GM12875 (cell line): ENCODE measurements around the gene LCE4A.
"Not testable (repeated sequence)": the region's sequence is repeated elsewhere in the genome, so short reads cannot be mapped to it uniquely, and the experiment has no call there.

Source experiments
- H3K4me3 ChIP-seq: one replicate; pipeline ENCODE4 v1.5.1; 2011; ENCODE audit warnings: low read depth, low read length, control low read depth
- TF ChIP-seq, protein P1 (sequence below): IDR thresholded peaks from 2 replicates; pipeline ENCODE4 v1.5.1; 2011; ENCODE audit warnings: low read depth, mild to moderate bottlenecking, control low read depth, inconsistent platforms, low read length, moderate library complexity, borderline replicate concordance; ENCODE audit not compliant: insufficient read depth

The LCE4A gene

GRCh38 chr1:152681616-152682015 lies 26.3 kb upstream of the LCE4A start:
- TF ChIP-seq, protein P1, sequence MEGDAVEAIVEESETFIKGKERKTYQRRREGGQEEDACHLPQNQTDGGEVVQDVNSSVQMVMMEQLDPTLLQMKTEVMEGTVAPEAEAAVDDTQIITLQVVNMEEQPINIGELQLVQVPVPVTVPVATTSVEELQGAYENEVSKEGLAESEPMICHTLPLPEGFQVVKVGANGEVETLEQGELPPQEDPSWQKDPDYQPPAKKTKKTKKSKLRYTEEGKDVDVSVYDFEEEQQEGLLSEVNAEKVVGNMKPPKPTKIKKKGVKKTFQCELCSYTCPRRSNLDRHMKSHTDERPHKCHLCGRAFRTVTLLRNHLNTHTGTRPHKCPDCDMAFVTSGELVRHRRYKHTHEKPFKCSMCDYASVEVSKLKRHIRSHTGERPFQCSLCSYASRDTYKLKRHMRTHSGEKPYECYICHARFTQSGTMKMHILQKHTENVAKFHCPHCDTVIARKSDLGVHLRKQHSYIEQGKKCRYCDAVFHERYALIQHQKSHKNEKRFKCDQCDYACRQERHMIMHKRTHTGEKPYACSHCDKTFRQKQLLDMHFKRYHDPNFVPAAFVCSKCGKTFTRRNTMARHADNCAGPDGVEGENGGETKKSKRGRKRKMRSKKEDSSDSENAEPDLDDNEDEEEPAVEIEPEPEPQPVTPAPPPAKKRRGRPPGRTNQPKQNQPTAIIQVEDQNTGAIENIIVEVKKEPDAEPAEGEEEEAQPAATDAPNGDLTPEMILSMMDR, result no peak
- no peak overlapping the region for H3K4me3 ChIP-seq

GRCh38 chr1:152683846-152684245 lies 24.1 kb upstream of the LCE4A start:
- TF ChIP-seq, protein P1, result no peak
- no peak overlapping the region for H3K4me3 ChIP-seq

DNA sequence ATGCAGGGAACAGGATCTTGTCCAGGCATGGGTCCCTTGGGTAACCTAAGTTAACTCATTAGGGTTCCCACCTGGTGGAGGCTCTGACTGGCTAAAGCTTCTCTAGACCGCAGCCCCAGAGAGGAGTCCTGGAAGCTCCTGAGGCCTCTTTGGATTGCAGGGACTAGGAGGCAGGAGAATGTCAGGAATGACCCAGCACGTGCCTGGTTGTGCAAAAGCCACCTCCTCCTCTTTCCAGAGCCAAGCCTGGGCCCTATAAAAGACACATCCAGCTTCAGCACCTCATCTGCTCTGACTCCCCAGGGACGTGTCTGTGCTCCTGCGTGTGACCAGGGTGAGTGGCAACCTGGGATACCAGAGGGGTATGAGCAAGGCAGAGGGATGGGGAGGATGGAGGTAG lies 22.1 kb upstream of the LCE4A start, which contains the start of gene LCE2B:
Gene LCE2B, plus strand, starts transcription at position 301 of the 400 bp plus-strand sequence. CDS start 721 bp downstream, outside the sequence.
- not testable (repeated sequence) for H3K4me3 ChIP-seq

DNA sequence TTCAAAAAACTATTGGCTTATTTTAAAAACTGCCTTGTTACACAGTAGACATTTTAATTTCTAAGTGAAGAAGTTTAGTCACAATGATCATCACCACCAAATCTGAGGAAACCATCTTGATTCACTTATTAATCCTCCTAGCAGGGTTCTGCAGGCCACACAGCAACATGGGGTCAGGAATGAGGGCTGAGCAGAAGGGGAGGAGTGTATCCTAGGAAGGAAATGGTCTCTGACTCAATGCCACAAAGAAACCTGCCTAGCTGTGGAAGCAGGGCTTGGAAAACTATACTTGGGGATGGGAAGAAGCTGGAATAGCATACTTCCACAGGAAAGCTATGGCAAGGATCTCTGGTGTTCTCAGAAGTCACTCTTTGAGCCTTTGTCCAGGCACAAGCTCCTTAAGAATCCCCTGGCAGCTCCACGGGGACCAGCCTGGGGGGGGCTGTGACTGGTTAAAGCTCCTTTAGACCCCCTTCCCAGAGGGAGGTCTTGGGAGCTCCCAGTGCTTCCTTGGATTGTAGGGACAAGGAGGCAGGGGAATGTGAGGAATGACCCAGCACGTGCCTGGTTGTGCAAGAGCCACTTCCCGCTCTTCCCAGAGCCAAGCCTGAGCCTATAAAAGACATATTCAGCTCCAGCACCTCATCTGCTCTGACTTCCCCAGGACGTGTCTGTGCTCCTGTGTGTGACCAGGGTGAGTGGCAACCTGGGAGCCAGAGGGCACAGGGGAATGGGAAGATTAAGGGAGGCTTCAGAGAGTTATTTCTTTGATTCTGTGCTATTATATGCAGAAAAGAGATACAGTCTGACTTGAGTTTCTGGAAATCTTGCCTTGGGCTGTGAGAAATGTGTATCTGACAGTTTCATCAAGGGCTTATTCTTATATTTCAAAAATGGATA lies 10.0 kb upstream of the LCE4A start, which contains the start of gene LCE2A:
Gene LCE2A, plus strand, starts transcription at position 645 of the 900 bp plus-strand sequence. CDS start 557 bp downstream, outside the sequence.
- TF ChIP-seq, protein P1, result no peak
- H3K4me3 ChIP-seq, result no peak within 1 kb of the TSS

GRCh38 chr1:152699746-152700145 lies 8.2 kb upstream of the LCE4A start:
- no peak overlapping the region for H3K4me3 ChIP-seq
- TF ChIP-seq, protein P1, result no peak

- H3K4me3 ChIP-seq, result no peak overlapping the region
- TF ChIP-seq, protein P1, result no peak
Measured at GRCh38 chr1:152718238-152718637, 10.3 kb downstream of the LCE4A start.

- no peak overlapping the region for H3K4me3 ChIP-seq
- TF ChIP-seq, protein P1, result no peak
Measured at GRCh38 chr1:152725261-152725660, 17.3 kb downstream of the LCE4A start.
